Keratinocyte (primary cell): ENCODE results near the gene ALX4. TPM values are rescaled to one million over a fixed set of nuclear protein-coding genes. Genes with fewer than 3 reads are reported as not detected.

Source experiments
- DNase-seq: peaks from one replicate; pipeline ENCODE4 v3.0.0-alpha.2; 2011; ENCODE audit warnings: low read depth, missing footprints, low spot score
- FAIRE-seq: peaks from 2 replicates; lab custom pipeline; 2011; peaks lifted over from hg19 to GRCh38; lab: Jason Lieb, UNC
- H2AFZ ChIP-seq: 2 replicates; pipeline ENCODE4 v1.6.0; 2012; ENCODE audit warnings: low read length, control low read depth, inconsistent platforms; ENCODE audit not compliant: control insufficient read depth
- H3K27ac ChIP-seq: 2 replicates; pipeline ENCODE4 v1.5.1; 2011; ENCODE audit warnings: low read length; ENCODE audit not compliant: control insufficient read depth, insufficient read depth
- H3K27me3 ChIP-seq: 3 replicates; pipeline ENCODE4 v1.6.0; 2011; ENCODE audit warnings: low read length; ENCODE audit not compliant: control insufficient read depth, insufficient read depth; ENCODE audit errors: extremely low read depth
- H3K36me3 ChIP-seq, 2 experiments: 2 replicates in 1 of 2; 3 replicates in 1 of 2; pipeline ENCODE4 v1.5.1; 2011; ENCODE audit warnings: low read length in 2 of 2, mild to moderate bottlenecking in 1 of 2; ENCODE audit not compliant: control insufficient read depth in 2 of 2, insufficient read depth in 2 of 2; ENCODE audit errors: extremely low read depth in 1 of 2
- H3K4me1 ChIP-seq: 3 replicates; pipeline ENCODE4 v1.5.1; 2011; ENCODE audit warnings: low read length; ENCODE audit not compliant: control insufficient read depth, insufficient read depth; ENCODE audit errors: extremely low read depth
- H3K4me2 ChIP-seq: 3 replicates; pipeline ENCODE4 v1.6.0; 2011; ENCODE audit warnings: low read depth, low read length; ENCODE audit not compliant: control insufficient read depth, insufficient read depth; ENCODE audit errors: extremely low read depth
- H3K4me3 ChIP-seq, 3 experiments: fragments of 200-600 bp in 1 of 3; sonication (generic) in 1 of 3; 2 replicates in 2 of 3; 3 replicates in 1 of 3; pipeline ENCODE4 v1.5.1; 2011 to 2016; ENCODE audit warnings: low read length in 3 of 3, mild to moderate bottlenecking in 3 of 3, control low read depth in 2 of 3, inconsistent platforms in 1 of 3, low read depth in 1 of 3, mixed read lengths in 1 of 3, mixed run types in 1 of 3, moderate library complexity in 1 of 3; ENCODE audit not compliant: control insufficient read depth in 2 of 3, insufficient read depth in 2 of 3; ENCODE audit errors: extremely low read depth in 1 of 3
- H3K79me2 ChIP-seq: 2 replicates; pipeline ENCODE4 v1.6.0; 2012; ENCODE audit warnings: low read length; ENCODE audit not compliant: control insufficient read depth, insufficient read depth
- H3K9ac ChIP-seq: 3 replicates; pipeline ENCODE4 v1.6.0; 2011; ENCODE audit warnings: low read length; ENCODE audit not compliant: control insufficient read depth, insufficient read depth; ENCODE audit errors: extremely low read depth
- H3K9me1 ChIP-seq: 3 replicates; pipeline ENCODE4 v1.6.0; 2011; ENCODE audit warnings: low read length; ENCODE audit not compliant: control insufficient read depth, insufficient read depth; ENCODE audit errors: extremely low read depth
- H3K9me3 ChIP-seq: 2 replicates; pipeline ENCODE4 v1.5.1; 2012; ENCODE audit warnings: low read depth, low read length; ENCODE audit not compliant: control insufficient read depth
- H4K20me1 ChIP-seq: 3 replicates; pipeline ENCODE4 v1.6.0; 2011; ENCODE audit warnings: low read length; ENCODE audit not compliant: control insufficient read depth, insufficient read depth; ENCODE audit errors: extremely low read depth
- CTCF ChIP-seq, 3 experiments: IDR thresholded peaks in 1 of 3; conservative IDR thresholded peaks in 1 of 3; optimal IDR thresholded peaks in 1 of 3; 2 replicates in 2 of 3; 3 replicates in 1 of 3; pipeline versions ENCODE3 to v1.5.1; 2011; ENCODE audit warnings: low read length in 3 of 3, mild to moderate bottlenecking in 3 of 3, moderate library complexity in 2 of 3, control low read depth in 1 of 3, inconsistent platforms in 1 of 3; ENCODE audit not compliant: insufficient read depth in 2 of 3; ENCODE audit errors: extremely low read depth in 1 of 3
- EZH2 ChIP-seq: IDR thresholded peaks from one replicate; pipeline ENCODE4 v1.6.1; 2012; ENCODE audit warnings: inconsistent platforms, mild to moderate bottlenecking, low read length, moderate library complexity
- dilution Hi-C: fragments of 300-500 bp; cut with MboI; formaldehyde crosslinking; loops from one replicate; pipeline ENCODE4 v1.7.0; 2020; ENCODE audit warnings: low sequenced_read_pairs; ENCODE audit not compliant: extremely low pct_ligation_motif_present
- polyA plus RNA-seq, 5 experiments: library from polyadenylated mRNA; depleted of rRNA in 3 of 5; stranded (reverse) in 3 of 5; stranded (forward) in 1 of 5; unstranded in 1 of 5; fragments of >200 nt; gene quantifications; 1 replicate in 1 of 5; 2 replicates in 3 of 5; 3 replicates in 1 of 5; pipeline versions ENCODE4 v1.2.1 to v1.2.3, GENCODE V29; 2011 to 2012; ENCODE audit warnings: missing spikeins in 2 of 5, low read depth in 1 of 5, low replicate concordance in 1 of 5

Gene ALX4
- polyA plus RNA-seq, 1 donor (not counting 4 experiments of a cell fraction or from before 2014, with no cell fraction given), result not detected

GRCh38 chr11:44229624-44230023 lies 80.3 kb downstream of the ALX4 start:
- Histone ChIP-seq H4K20me1 (no peaks in the 10 kb centered on the region), H3K9me3 (no peaks in the 10 kb centered on the region), H3K4me2 (no peak overlapping the region), H2AFZ (no peak overlapping the region), H3K9me1 (no peaks in the 10 kb centered on the region), H3K27ac (no peak overlapping the region), H3K36me3 (peaks cover 5 to 6% of the 10 kb centered on the region in 2 experiments), H3K9ac (no peak overlapping the region), H3K4me3 (no peak overlapping the region), H3K79me2 (no peaks in the 10 kb centered on the region), H3K4me1 (peaks cover 6% of the 10 kb centered on the region), H3K27me3 (no peaks in the 10 kb centered on the region)
- DNase-seq, result no peak
- no peak for TF ChIP-seq CTCF (optimal IDR thresholded peaks at IDR 0.05 in 1 of 3, IDR thresholded peaks at IDR 0.05 in 1 of 3, conservative IDR thresholded peaks at IDR 0.05 in 1 of 3; ENCODE audit: extremely low read depth in 1 of 3, insufficient read depth in 2 of 3, low read length in 3 of 3)
- no peak for TF ChIP-seq EZH2
- dilution Hi-C loops, result no loop called here
- no peak for FAIRE-seq

- Histone ChIP-seq H3K4me2 (no peak overlapping the region), H3K27ac (no peak overlapping the region), H4K20me1 (no peaks in the 10 kb centered on the region), H2AFZ (no peak overlapping the region), H3K27me3 (no peaks in the 10 kb centered on the region), H3K36me3 (peaks cover 5 to 6% of the 10 kb centered on the region in 2 experiments), H3K4me1 (peaks cover 6% of the 10 kb centered on the region), H3K9me3 (no peaks in the 10 kb centered on the region), H3K9ac (no peak overlapping the region), H3K4me3 (no peak overlapping the region), H3K79me2 (no peaks in the 10 kb centered on the region), H3K9me1 (no peaks in the 10 kb centered on the region)
- dilution Hi-C loops, result no loop called here
- no peak for TF ChIP-seq CTCF (optimal IDR thresholded peaks at IDR 0.05 in 1 of 3, IDR thresholded peaks at IDR 0.05 in 1 of 3, conservative IDR thresholded peaks at IDR 0.05 in 1 of 3; ENCODE audit: extremely low read depth in 1 of 3, insufficient read depth in 2 of 3, low read length in 3 of 3)
- TF ChIP-seq EZH2, result no peak
- no peak for DNase-seq
- FAIRE-seq, result no peak
Measured at GRCh38 chr11:44229098-44229497, 80.8 kb downstream of the ALX4 start.
